KMS-11 (cell line): ENCODE results near the gene ADAM21.
"Not testable (repeated sequence)": the region's sequence is repeated elsewhere in the genome, so short reads cannot be mapped to it uniquely, and the experiment has no call there.

Source experiments
- H2AFZ ChIP-seq: fragments of 200-600 bp; sonication (generic); 2 replicates; pipeline ENCODE4 v1.6.1; 2016; ENCODE audit warnings: antibody characterized with exemption, mixed run types, low read depth
- H3K27ac ChIP-seq: fragments of 200-600 bp; sonication (generic); 2 replicates; pipeline ENCODE4 v1.6.1; 2016; ENCODE audit warnings: mild to moderate bottlenecking, mixed run types
- H3K27me3 ChIP-seq: fragments of 200-600 bp; sonication (generic); 2 replicates; pipeline ENCODE4 v1.6.1; 2017; ENCODE audit warnings: mild to moderate bottlenecking, low read depth, mixed run types, moderate library complexity; ENCODE audit not compliant: insufficient read depth
- H3K36me3 ChIP-seq: fragments of 200-600 bp; sonication (generic); 2 replicates; pipeline ENCODE4 v1.6.1; 2017; ENCODE audit warnings: mild to moderate bottlenecking, mixed run types; ENCODE audit not compliant: insufficient read depth
- H3K4me1 ChIP-seq: fragments of 200-600 bp; sonication (generic); 2 replicates; pipeline ENCODE4 v1.6.1; 2016; ENCODE audit warnings: mild to moderate bottlenecking, low read depth, mixed run types; ENCODE audit not compliant: poor library complexity, severe bottlenecking
- H3K4me2 ChIP-seq: fragments of 200-600 bp; sonication (generic); 2 replicates; pipeline ENCODE4 v1.7.0; 2016; ENCODE audit warnings: mild to moderate bottlenecking, mixed run types
- H3K4me3 ChIP-seq: fragments of 200-600 bp; sonication (generic); IDR thresholded peaks from 2 replicates; pipeline ENCODE4 v1.6.1; 2017; ENCODE audit warnings: low read depth, low read length, mixed read lengths; ENCODE audit not compliant: insufficient read depth
- H3K79me2 ChIP-seq: fragments of 200-600 bp; sonication (generic); 2 replicates; pipeline ENCODE4 v1.6.1; 2016; ENCODE audit warnings: low read depth, mixed run types; ENCODE audit not compliant: insufficient read depth
- H3K9ac ChIP-seq: fragments of 200-600 bp; sonication (generic); 2 replicates; pipeline ENCODE4 v1.6.1; 2016; ENCODE audit warnings: mild to moderate bottlenecking, mixed run types
- H4K20me1 ChIP-seq: fragments of 200-600 bp; sonication (generic); 2 replicates; pipeline ENCODE4 v1.6.1; 2016; ENCODE audit warnings: mild to moderate bottlenecking, mixed run types; ENCODE audit not compliant: insufficient read depth
- CTCF ChIP-seq: fragments of 200-600 bp; sonication (generic); conservative IDR thresholded peaks from 2 replicates; pipeline ENCODE4 v1.6.1; 2017; ENCODE audit warnings: low read depth, mild to moderate bottlenecking, antibody characterized with exemption, low read length, moderate library complexity, mixed read lengths

ADAM21 gene

GRCh38 chr14:70454731-70455130 lies 2.8 kb downstream of the ADAM21 start:
- Histone ChIP-seq H3K27ac (no peak overlapping the region), H4K20me1 (no peaks in the 10 kb centered on the region), H3K4me1 (no peaks in the 10 kb centered on the region), H3K9ac (no peak overlapping the region), H3K4me3 (no peak overlapping the region), H3K4me2 (no peak overlapping the region), H3K79me2 (no peaks in the 10 kb centered on the region), H3K27me3 (no peaks in the 10 kb centered on the region), H2AFZ (no peak overlapping the region), H3K36me3 (no peaks in the 10 kb centered on the region)
- no peak for TF ChIP-seq CTCF

- Histone ChIP-seq H3K9ac (no peak overlapping the region), H3K4me3 (no peak overlapping the region), H3K4me2 (no peak overlapping the region), H3K36me3 (no peaks in the 10 kb centered on the region), H3K79me2 (no peaks in the 10 kb centered on the region), H2AFZ (no peak overlapping the region), H3K27me3 (no peaks in the 10 kb centered on the region), H3K4me1 (no peaks in the 10 kb centered on the region), H3K27ac (no peak overlapping the region), H4K20me1 (no peaks in the 10 kb centered on the region)
- TF ChIP-seq CTCF: no peak
These were observed 16.8 kb downstream of the ADAM21 start for GRCh38 chr14:70468731-70469130.

DNA sequence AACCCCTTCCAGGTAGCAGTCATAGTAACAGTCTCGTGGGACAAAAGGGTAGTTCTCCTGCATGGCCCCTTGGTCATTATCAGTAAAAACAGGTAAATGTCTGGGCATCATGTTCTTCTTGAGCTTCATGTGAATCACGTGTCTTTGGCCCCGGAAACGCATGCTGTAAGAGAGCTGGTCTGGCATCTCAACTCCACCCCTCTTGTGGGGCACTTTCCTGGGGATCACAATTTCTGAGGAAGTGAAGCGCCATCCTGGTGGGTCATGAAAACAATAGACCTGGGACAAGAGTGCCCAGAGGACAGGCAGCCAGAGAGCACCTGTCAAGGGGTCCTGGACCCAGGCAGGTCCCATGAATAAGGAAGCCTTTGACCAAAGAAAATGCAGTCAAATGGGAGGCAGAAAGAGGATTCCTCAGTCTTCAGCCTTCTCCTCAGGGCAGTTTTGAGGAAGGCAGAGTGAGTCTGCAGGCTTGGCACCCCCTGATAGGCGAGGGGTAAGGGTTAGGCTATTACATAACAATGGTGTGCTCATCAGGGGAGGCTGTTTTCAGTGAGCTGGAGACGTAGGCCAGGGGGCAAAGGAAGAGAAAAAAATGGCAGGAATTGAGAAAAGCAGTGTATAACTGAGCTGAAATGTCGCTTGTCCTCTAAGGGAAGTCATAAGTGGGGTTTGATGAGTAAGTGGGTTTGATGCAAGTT lies 19.0 kb downstream of the ADAM21 start:
- not testable (repeated sequence) for H3K27ac ChIP-seq

DNA sequence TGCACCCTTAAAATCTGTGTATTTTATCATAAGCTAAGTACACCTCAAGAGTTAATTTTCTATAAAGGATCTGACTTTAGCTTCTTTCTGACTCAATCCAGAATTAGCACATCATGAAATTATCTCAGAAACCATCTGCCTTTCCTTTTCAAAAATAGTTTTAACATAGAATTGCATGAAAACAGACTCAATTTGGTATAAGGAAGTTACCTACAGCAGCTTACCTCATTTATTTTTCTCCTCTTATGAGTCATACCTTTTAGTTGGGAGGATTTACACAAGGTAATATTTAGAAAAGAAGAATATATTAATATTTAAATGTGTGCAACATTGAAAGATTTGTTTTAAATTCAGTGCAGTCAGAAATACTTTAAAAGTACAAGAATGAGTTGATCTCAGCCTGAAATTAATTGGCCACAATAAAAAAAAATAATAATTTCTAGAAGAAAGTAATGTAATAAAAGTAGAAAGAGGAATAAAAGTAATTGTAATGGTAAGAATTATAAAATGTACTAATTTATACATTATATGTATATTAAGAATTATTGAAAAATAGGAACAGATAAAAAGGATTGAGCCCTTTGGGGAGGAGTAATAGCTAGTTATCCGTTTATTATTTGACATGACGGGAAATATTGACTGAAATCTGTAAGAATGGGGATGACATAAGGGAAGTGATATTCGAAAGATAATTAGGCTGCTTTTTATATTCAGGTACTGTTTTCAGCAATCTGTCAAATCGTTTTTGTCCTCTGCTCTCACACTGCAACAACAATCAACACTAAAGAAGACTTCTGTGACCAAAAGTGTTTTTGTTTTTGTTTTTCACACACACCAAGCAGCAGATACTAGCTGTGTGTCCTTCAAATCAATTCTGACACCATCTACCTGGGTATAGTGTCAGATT lies 20.5 kb downstream of the ADAM21 start:
- Histone ChIP-seq H4K20me1 (no peaks in the 10 kb centered on the region), H3K4me3 (no peak overlapping the region), H3K27ac (no peak overlapping the region), H3K36me3 (no peaks in the 10 kb centered on the region), H3K79me2 (no peaks in the 10 kb centered on the region), H2AFZ (no peak overlapping the region), H3K4me2 (no peak overlapping the region), H3K4me1 (no peaks in the 10 kb centered on the region), H3K27me3 (no peaks in the 10 kb centered on the region), H3K9ac (no peak overlapping the region)
- TF ChIP-seq CTCF: no peak

More for the DNA sequence above, 19.0 kb downstream of the ADAM21 start:
- H3K4me3 ChIP-seq, H3K4me1 ChIP-seq, H4K20me1 ChIP-seq, H3K9ac ChIP-seq, H3K79me2 ChIP-seq, H2AFZ ChIP-seq, H3K27me3 ChIP-seq, H3K36me3 ChIP-seq, H3K4me2 ChIP-seq: not testable (repeated sequence)

DNA sequence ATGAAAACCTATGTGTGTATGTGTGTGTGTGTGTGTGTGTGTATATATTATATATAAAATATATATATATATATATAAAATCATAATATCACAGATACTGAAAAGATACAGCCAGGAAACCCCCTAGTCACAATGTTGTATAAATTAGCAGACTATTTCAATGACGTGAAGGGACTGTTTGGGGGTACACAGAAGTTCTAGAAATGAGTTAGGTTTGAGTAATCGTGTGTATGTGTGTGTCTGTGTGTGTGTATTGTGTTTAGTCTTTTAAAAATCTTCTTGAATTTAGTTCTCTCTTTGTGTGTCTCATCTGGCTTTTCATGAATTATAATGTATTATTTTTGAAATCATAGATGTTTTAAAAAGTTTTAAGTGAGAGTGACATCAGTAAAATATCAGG lies 21.9 kb downstream of the ADAM21 start:
- no peaks in the 10 kb centered on the region for H3K36me3 ChIP-seq
- no peak overlapping the region for H2AFZ ChIP-seq
- TF ChIP-seq CTCF: no peak
- H3K4me3 ChIP-seq: no peak overlapping the region
- H3K9ac ChIP-seq: no peak overlapping the region
- H3K4me1 ChIP-seq: no peaks in the 10 kb centered on the region
- no peak overlapping the region for H3K4me2 ChIP-seq
- no peak overlapping the region for H3K27ac ChIP-seq
- H3K79me2 ChIP-seq: no peaks in the 10 kb centered on the region
- no peaks in the 10 kb centered on the region for H3K27me3 ChIP-seq
- no peaks in the 10 kb centered on the region for H4K20me1 ChIP-seq

DNA sequence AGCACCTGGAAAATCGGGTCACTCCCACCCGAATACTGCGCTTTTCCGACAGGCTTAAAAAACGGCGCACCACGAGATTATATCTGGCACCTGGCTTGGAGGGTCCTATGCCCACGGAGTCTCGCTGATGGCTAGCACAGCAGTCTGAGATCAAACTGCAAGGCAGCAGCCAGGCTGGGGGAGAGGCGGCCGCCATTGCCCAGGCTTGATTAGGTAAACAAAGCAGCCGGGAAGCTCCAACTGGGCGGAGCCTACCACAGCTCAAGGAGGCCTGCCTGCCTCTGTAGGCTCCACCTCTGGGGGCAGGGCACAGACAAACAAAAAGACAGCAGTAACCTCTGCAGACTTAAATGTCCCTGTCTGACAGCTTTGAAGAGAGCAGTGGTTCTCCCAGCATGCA lies 23.5 kb downstream of the ADAM21 start:
- H3K4me3 ChIP-seq, H3K36me3 ChIP-seq, H3K27ac ChIP-seq, H3K27me3 ChIP-seq, H4K20me1 ChIP-seq, H3K4me2 ChIP-seq, H2AFZ ChIP-seq, H3K4me1 ChIP-seq, H3K79me2 ChIP-seq, H3K9ac ChIP-seq: not testable (repeated sequence)
